ENCODE data around the gene NTNG1. TPM values are rescaled to one million over a fixed set of nuclear protein-coding genes. Genes with fewer than 3 reads are reported as not detected.

Gene NTNG1
- total and polyA plus RNA-seq, 11 donors, result 4.6 TPM; not detected in 10

DNA sequence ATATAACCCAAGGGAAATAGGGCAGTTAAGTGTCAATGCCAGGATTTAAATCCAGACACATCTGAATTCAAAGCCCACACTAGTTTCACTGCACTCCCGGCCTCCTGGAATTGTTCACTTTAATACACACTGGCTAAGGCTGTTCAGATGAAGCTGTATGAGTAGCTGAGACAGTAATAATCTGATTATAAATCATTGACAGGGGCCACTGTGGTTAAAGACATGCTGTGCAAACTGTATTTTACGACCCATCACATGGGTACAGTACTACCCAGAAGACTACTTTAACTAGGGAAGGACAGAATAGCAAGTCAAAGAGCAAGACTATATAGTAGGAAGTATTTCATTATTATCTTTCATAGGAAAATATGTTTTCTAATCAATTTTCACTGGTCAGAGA is 16.1 kb upstream of the NTNG1 start:
- H3K27me3 ChIP-seq, result peaks cover 0 to 9% (median 0%) of the 10 kb centered on the region in 9 donors
- TF ChIP-seq, protein P1, sequence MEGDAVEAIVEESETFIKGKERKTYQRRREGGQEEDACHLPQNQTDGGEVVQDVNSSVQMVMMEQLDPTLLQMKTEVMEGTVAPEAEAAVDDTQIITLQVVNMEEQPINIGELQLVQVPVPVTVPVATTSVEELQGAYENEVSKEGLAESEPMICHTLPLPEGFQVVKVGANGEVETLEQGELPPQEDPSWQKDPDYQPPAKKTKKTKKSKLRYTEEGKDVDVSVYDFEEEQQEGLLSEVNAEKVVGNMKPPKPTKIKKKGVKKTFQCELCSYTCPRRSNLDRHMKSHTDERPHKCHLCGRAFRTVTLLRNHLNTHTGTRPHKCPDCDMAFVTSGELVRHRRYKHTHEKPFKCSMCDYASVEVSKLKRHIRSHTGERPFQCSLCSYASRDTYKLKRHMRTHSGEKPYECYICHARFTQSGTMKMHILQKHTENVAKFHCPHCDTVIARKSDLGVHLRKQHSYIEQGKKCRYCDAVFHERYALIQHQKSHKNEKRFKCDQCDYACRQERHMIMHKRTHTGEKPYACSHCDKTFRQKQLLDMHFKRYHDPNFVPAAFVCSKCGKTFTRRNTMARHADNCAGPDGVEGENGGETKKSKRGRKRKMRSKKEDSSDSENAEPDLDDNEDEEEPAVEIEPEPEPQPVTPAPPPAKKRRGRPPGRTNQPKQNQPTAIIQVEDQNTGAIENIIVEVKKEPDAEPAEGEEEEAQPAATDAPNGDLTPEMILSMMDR (IDR thresholded peaks at IDR 0.05), result no peak
- TF ChIP-seq POLR2A (IDR thresholded peaks at IDR 0.05), result no peak
- H3K4me3 ChIP-seq, result no peak overlapping the region
- WGBS, 4 donors, result 50 to 74% (median 67%) methylated on average over 2 of the region's 2 CpGs
- no peak overlapping the region for H3K27ac ChIP-seq
- intact Hi-C loops (cut with DNase I), result no loop called here
- DNase-seq (no peak), ATAC-seq (no peak)
- H3K9me3 ChIP-seq, result no peaks in the 10 kb centered on the region
- no peaks in the 10 kb centered on the region for H3K4me1 ChIP-seq
- H3K36me3 ChIP-seq, result no peaks in the 10 kb centered on the region

DNA sequence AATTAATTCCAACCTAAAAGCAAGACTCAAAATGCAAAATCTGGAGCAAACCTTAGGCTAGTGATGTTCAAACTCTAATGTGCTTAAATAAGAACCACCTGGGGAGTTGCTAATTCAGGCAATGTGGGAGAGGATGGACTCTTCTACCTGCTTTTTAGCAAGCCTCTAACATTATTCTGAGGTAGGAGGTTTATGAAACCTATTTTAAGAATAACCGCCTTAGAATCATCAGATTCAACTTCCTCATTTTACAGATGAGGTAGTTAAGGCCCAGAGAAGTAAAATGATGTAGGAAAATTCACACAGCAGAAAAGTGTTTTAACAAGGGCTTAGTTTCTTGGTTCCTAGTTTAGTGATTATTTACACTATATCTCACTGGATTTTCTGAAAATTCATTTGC is 8.6 kb upstream of the NTNG1 start:
- TF ChIP-seq POLR2A (IDR thresholded peaks at IDR 0.05), result no peak
- TF ChIP-seq, protein P1 (IDR thresholded peaks at IDR 0.05), result no peak
- 77 to 84% (median 80%) methylated on average over 1 of the region's 1 CpG for WGBS, 4 donors
- Histone ChIP-seq H3K9me3 (no peaks in the 10 kb centered on the region), H3K27me3 (peaks cover 0 to 4% (median 0%) of the 10 kb centered on the region in 9 donors), H3K27ac (no peak overlapping the region), H3K36me3 (no peaks in the 10 kb centered on the region), H3K4me1 (no peaks in the 10 kb centered on the region), H3K4me3 (no peak overlapping the region)
- DNase-seq (no peak), ATAC-seq (no peak)
- intact Hi-C loops (cut with DNase I), result no loop called here

DNA sequence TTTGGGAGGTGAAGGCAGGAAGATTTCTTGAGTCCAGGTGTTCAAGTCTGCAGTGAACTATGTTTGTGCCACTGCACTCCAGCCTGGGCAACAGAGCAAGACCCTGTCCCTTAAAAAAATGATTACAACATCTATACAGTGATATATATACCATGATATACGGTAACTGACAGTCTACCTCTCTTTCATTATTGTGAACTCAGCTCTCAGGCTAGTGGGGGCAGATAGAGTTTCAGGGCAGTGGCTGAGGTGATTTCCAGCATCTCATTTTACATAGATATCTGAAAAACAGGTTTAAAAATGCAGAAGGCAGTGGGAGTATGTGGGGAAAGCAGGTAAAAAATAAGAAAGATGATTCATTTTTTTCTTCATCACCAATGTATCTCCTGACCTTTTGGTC is 8.1 kb upstream of the NTNG1 start:
- H3K9me3 ChIP-seq, result no peaks in the 10 kb centered on the region
- WGBS, 4 donors, result 67 to 81% (median 75%) methylated on average over 1 of the region's 1 CpG
- no peak for ATAC-seq
- intact Hi-C loops (cut with DNase I), result no loop called here
- H3K27ac ChIP-seq, result no peak overlapping the region
- no peak for TF ChIP-seq POLR2A (IDR thresholded peaks at IDR 0.05)
- TF ChIP-seq, protein P1 (IDR thresholded peaks at IDR 0.05), result no peak
- H3K4me1 ChIP-seq, result no peaks in the 10 kb centered on the region
- no peaks in the 10 kb centered on the region for H3K36me3 ChIP-seq
- no peak for DNase-seq
- H3K4me3 ChIP-seq, result no peak overlapping the region
- peaks cover 0 to 4% (median 0%) of the 10 kb centered on the region in 9 donors for H3K27me3 ChIP-seq

GRCh38 chr1:107135463-107135862 is 5.4 kb upstream of the NTNG1 start:
- TF ChIP-seq POLR2A (IDR thresholded peaks at IDR 0.05), result no peak
- TF ChIP-seq, protein P1 (IDR thresholded peaks at IDR 0.05), result no peak
- no peaks in the 10 kb centered on the region for H3K9me3 ChIP-seq
- H3K27ac ChIP-seq, result no peak overlapping the region
- intact Hi-C loops (cut with DNase I), result no loop called here
- DNase-seq (no peak), ATAC-seq (no peak)
- H3K4me3 ChIP-seq, result no peak overlapping the region
- H3K4me1 ChIP-seq, result peaks cover 0 to 11% (median 5%) of the 10 kb centered on the region in 12 donors
- H3K27me3 ChIP-seq, result peaks cover under 1 to 23% (median 12%) of the 10 kb centered on the region in 9 donors
- H3K36me3 ChIP-seq, result no peaks in the 10 kb centered on the region
- whole genome bisulfite sequencing, 4 donors, result 2 to 3% (median 3%) methylated on average over 3 of the region's 3 CpGs
